ENCODE measurements around the gene UNC5C.

Gene UNC5C

DNA sequence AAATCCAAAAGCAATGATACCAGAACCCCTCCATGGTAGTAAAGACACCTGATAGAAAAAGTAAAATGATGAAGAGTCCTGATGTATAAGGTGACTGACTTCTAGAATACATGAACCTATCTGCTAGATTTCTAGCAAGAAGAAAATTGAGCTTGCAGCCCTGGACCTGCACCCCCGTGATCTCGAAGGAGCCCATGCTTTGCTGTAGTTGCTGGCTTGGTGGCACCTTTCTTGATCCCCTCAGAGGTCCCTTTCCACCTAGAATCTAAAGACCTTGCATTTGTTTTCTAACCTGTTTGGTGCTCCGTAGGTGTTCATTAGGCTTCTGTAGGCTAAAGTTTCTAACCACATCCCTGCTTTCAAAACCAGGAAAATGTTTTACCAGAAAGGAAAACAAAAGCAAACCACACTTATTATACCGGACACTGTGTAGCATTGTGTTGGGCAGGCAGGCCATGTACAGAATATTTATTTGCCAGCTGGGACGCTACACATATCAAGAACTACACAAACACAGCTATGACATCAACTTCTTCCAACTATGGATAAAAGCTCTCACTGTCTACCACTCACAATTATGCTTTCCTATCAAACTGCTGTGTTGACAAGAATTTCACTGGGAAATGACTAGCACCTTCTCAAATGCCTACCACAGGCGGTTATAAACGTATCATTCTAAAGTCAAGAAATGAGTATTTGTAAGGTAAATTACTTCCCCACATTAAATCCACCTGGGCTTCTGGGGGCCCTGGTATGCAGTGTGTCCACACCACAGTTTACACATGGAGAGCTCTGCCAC is 316.2 kb downstream of the UNC5C start:
- peak in 2 of 3 donors; percentile 3 to 14 for DNase-seq
- Histone ChIP-seq H3K36me3 (ENCODE audit: control insufficient read depth in 4 of 4, insufficient read depth in 4 of 4, low read length in 3 of 4) (no peaks in the 10 kb centered on the region), H3K27me3 (replicated peaks in 2 of 5; ENCODE audit: control insufficient read depth in 4 of 5, insufficient read depth in 5 of 5, low read length in 4 of 5) (no peaks in the 10 kb centered on the region), H3K4me3 (ENCODE audit: control insufficient read depth in 1 of 7, extremely low read depth in 1 of 7, insufficient read depth in 4 of 7, low read depth in 2 of 7, low read length in 6 of 7) (no peak overlapping the region), H3K4me1 (ENCODE audit: control extremely low read depth in 1 of 4, control insufficient read depth in 4 of 4, insufficient read depth in 4 of 4, low read length in 3 of 4) (peaks cover 0 to 12% (median 5%) of the 10 kb centered on the region in 4 experiments), H3K9me3 (ENCODE audit: control extremely low read depth in 1 of 5, control insufficient read depth in 4 of 5, insufficient read depth in 2 of 5, low read depth in 1 of 5, low read length in 4 of 5) (no peaks in the 10 kb centered on the region), H3K27ac (ENCODE audit: insufficient read depth in 1 of 2, low read depth in 1 of 2, low read length in 2 of 2, poor library complexity in 1 of 2, severe bottlenecking in 2 of 2) (no peak overlapping the region)
- POLR2A ChIA-PET = no interaction called here
- CTCF ChIA-PET = interaction anchor here (0.9 kb wide), 2 partner anchors 22 to 24 kb away, joined by 3 read pairs; no protein-coding TSS in a partner anchor
- 68% methylated on average over 3 of the region's 7 CpGs for WGBS (ENCODE audit: insufficient coverage)

DNA sequence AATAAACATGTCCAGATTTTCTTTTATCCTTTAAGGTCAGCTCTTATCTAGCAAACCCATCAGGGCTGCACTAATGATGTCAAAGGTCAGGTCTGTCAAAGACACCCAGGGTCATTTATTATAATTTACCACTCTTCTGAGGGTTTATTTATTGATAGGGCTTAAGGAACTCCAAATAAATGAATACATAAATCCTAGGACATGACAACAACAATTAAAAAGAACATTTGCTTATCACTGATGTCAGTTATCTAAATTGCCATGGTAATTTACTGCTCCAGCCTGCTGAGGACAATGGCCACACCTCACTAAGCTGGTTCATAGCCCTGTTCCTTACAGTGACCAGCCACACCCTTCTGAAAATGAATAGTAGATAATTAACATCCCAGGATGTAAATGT is 317.1 kb downstream of the UNC5C start:
- POLR2A ChIA-PET = no interaction called here
- H3K9me3 ChIP-seq (ENCODE audit: control extremely low read depth in 1 of 5, control insufficient read depth in 4 of 5, insufficient read depth in 2 of 5, low read depth in 1 of 5, low read length in 4 of 5) = no peaks in the 10 kb centered on the region
- H3K27ac ChIP-seq (ENCODE audit: insufficient read depth in 1 of 2, low read depth in 1 of 2, low read length in 2 of 2, poor library complexity in 1 of 2, severe bottlenecking in 2 of 2) = no peak overlapping the region
- H3K27me3 ChIP-seq (replicated peaks in 2 of 5; ENCODE audit: control insufficient read depth in 4 of 5, insufficient read depth in 5 of 5, low read length in 4 of 5) = no peaks in the 10 kb centered on the region
- no peaks in the 10 kb centered on the region for H3K36me3 ChIP-seq (ENCODE audit: control insufficient read depth in 4 of 4, insufficient read depth in 4 of 4, low read length in 3 of 4)
- no peak overlapping the region for H3K4me3 ChIP-seq (ENCODE audit: control insufficient read depth in 1 of 7, extremely low read depth in 1 of 7, insufficient read depth in 4 of 7, low read depth in 2 of 7, low read length in 6 of 7)
- peaks cover 0 to 12% (median 5%) of the 10 kb centered on the region in 4 experiments for H3K4me1 ChIP-seq (ENCODE audit: control extremely low read depth in 1 of 4, control insufficient read depth in 4 of 4, insufficient read depth in 4 of 4, low read length in 3 of 4)
- no peak for DNase-seq
- CTCF ChIA-PET = no interaction called here

DNA sequence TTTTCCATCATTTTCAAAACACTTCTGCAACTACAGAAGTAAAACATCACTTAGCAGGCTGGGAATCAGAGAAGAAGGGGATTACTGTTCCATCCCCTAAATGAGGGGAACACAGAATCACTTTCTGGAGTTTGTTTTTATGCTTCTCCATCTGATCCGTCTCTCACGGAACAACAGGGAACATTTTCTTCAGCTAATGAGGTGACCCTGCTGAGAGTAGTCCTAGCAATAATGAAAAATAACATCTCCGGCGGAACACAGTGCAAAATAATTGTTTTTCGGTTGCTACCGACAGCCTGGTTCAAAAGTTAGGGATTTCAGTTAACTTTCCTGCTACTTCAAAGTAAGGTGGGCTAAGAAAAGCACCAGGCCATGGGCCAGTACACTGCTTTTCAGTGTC is 322.9 kb downstream of the UNC5C start:
- CTCF ChIA-PET = no interaction called here
- Histone ChIP-seq H3K4me3 (ENCODE audit: control insufficient read depth in 1 of 7, extremely low read depth in 1 of 7, insufficient read depth in 4 of 7, low read depth in 2 of 7, low read length in 6 of 7) (no peak overlapping the region), H3K9me3 (ENCODE audit: control extremely low read depth in 1 of 5, control insufficient read depth in 4 of 5, insufficient read depth in 2 of 5, low read depth in 1 of 5, low read length in 4 of 5) (no peaks in the 10 kb centered on the region), H3K4me1 (ENCODE audit: control extremely low read depth in 1 of 4, control insufficient read depth in 4 of 4, insufficient read depth in 4 of 4, low read length in 3 of 4) (no peaks in the 10 kb centered on the region), H3K27me3 (replicated peaks in 2 of 5; ENCODE audit: control insufficient read depth in 4 of 5, insufficient read depth in 5 of 5, low read length in 4 of 5) (no peaks in the 10 kb centered on the region), H3K36me3 (ENCODE audit: control insufficient read depth in 4 of 4, insufficient read depth in 4 of 4, low read length in 3 of 4) (no peaks in the 10 kb centered on the region), H3K27ac (ENCODE audit: insufficient read depth in 1 of 2, low read depth in 1 of 2, low read length in 2 of 2, poor library complexity in 1 of 2, severe bottlenecking in 2 of 2) (no peak overlapping the region)
- POLR2A ChIA-PET = no interaction called here
- no peak for DNase-seq
- 97% methylated on average over 6 of the region's 6 CpGs for WGBS (ENCODE audit: insufficient coverage)

DNA sequence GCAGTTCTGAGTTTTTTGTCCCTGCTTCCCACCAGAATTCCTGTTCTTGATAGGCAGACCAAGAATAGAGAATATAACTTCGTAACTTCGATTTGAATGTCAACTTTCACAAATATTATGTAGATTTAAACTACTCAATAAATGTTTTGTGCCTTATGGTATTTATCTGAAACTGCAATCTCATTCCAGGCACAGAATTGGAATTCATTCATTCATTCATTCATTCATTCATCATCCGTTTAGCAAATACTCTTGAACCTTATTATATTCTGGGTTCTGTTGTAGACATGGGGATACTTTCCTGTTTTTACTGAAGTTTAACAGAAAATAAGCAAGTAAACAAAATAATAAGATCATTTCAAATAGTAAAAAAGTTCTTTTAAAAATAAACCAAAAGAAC is 324.4 kb downstream of the UNC5C start:
- Histone ChIP-seq H3K4me1 (ENCODE audit: control extremely low read depth in 1 of 4, control insufficient read depth in 4 of 4, insufficient read depth in 4 of 4, low read length in 3 of 4) (no peaks in the 10 kb centered on the region), H3K27me3 (replicated peaks in 2 of 5; ENCODE audit: control insufficient read depth in 4 of 5, insufficient read depth in 5 of 5, low read length in 4 of 5) (no peaks in the 10 kb centered on the region), H3K9me3 (ENCODE audit: control extremely low read depth in 1 of 5, control insufficient read depth in 4 of 5, insufficient read depth in 2 of 5, low read depth in 1 of 5, low read length in 4 of 5) (no peaks in the 10 kb centered on the region), H3K4me3 (ENCODE audit: control insufficient read depth in 1 of 7, extremely low read depth in 1 of 7, insufficient read depth in 4 of 7, low read depth in 2 of 7, low read length in 6 of 7) (no peak overlapping the region), H3K27ac (ENCODE audit: insufficient read depth in 1 of 2, low read depth in 1 of 2, low read length in 2 of 2, poor library complexity in 1 of 2, severe bottlenecking in 2 of 2) (no peak overlapping the region), H3K36me3 (ENCODE audit: control insufficient read depth in 4 of 4, insufficient read depth in 4 of 4, low read length in 3 of 4) (no peaks in the 10 kb centered on the region)
- CTCF ChIA-PET = interaction anchor here (0.6 kb wide), 1 partner anchor 1671 kb away, joined by 3 read pairs; no protein-coding TSS in a partner anchor
- no peak for DNase-seq
- no CpG with 5 or more reads among the region's 3 CpGs for WGBS (ENCODE audit: insufficient coverage)
- POLR2A ChIA-PET = no interaction called here

DNA sequence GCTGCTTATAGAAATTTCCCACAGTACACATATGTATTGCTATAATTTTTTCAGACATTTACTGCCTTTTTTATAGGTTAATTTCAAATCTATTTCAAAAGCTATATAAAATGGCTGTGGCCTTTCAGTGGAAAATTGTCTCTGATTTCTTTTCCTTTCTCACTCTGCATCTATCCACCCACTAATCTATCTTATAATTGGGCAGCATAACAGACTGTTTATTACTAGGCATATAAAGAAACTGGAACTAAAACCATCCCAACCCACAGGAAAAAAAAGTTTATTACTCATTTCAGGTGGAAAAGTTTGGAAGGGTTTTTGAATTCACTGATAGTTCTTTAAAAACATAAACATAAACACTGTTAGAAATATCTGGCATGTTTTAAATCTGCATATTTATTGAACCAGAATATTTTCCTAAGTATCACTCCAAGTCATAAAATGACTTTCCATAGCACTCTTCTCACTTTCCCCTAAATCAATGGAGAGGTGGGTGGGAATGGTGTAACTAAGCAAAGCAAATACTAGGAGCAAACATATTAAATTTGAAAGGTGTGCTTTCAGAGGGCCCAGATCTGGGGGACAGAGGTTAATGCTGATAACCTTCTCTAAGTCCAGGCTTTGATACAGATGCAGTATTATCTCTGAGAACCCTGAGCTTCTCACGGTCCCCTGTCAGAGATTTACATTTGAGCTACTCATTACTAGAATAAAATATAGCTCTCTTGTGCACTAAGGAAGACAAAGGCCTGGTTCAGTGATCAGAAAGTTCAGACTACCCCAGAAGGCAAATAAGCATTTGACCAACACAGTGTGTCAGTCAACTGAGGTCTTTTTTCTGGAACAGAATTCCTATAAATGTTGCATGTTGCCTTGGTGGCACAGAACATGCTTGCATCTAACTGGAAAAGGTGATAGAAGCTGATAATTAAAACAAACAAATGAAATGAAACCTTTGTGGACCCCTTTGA is 328.3 kb downstream of the UNC5C start:
- no peak overlapping the region for H3K27ac ChIP-seq (ENCODE audit: insufficient read depth in 1 of 2, low read depth in 1 of 2, low read length in 2 of 2, poor library complexity in 1 of 2, severe bottlenecking in 2 of 2)
- no peaks in the 10 kb centered on the region for H3K36me3 ChIP-seq (ENCODE audit: control insufficient read depth in 4 of 4, insufficient read depth in 4 of 4, low read length in 3 of 4)
- H3K4me3 ChIP-seq (ENCODE audit: control insufficient read depth in 1 of 7, extremely low read depth in 1 of 7, insufficient read depth in 4 of 7, low read depth in 2 of 7, low read length in 6 of 7) = no peak overlapping the region
- DNase-seq = no peak
- no peaks in the 10 kb centered on the region for H3K9me3 ChIP-seq (ENCODE audit: control extremely low read depth in 1 of 5, control insufficient read depth in 4 of 5, insufficient read depth in 2 of 5, low read depth in 1 of 5, low read length in 4 of 5)
- no CpG with 5 or more reads among the region's 1 CpG for WGBS (ENCODE audit: insufficient coverage)
- peaks cover 0 to 7% (median 0%) of the 10 kb centered on the region in 4 experiments for H3K4me1 ChIP-seq (ENCODE audit: control extremely low read depth in 1 of 4, control insufficient read depth in 4 of 4, insufficient read depth in 4 of 4, low read length in 3 of 4)
- POLR2A ChIA-PET = no interaction called here
- H3K27me3 ChIP-seq (replicated peaks in 2 of 5; ENCODE audit: control insufficient read depth in 4 of 5, insufficient read depth in 5 of 5, low read length in 4 of 5) = no peaks in the 10 kb centered on the region
- CTCF ChIA-PET = interaction anchor here (1.4 kb wide), 1 partner anchor 35 kb away, joined by 3 read pairs; no protein-coding TSS in a partner anchor

DNA sequence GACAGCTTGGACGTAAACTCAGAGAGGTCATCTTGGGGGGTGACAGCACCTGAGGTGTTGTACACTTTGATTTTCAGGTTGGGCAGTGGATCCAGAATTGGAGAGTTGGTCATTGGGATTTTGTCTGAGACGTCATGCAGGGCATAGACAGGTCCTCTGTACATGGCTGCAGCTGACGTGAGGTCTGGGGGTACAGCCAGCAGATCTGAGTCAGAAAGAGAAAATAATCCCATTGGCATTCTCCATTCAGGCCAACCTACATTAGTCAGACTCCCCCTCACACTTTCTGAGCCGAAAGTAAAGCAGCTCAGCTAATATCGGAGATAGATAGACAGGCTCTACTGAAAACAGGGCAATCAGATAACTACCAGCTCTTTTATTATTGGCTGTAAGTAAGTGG is 329.7 kb downstream of the UNC5C start:
- ChIA-PET POLR2A (no interaction called here), CTCF (interaction anchor here (1.4 kb wide), 1 partner anchor 36 kb away, joined by 3 read pairs; no protein-coding TSS in a partner anchor)
- WGBS (ENCODE audit: insufficient coverage) = 95% methylated on average over 3 of the region's 5 CpGs
- Histone ChIP-seq H3K4me1 (ENCODE audit: control extremely low read depth in 1 of 4, control insufficient read depth in 4 of 4, insufficient read depth in 4 of 4, low read length in 3 of 4) (peaks cover 0 to 7% (median 0%) of the 10 kb centered on the region in 4 experiments), H3K9me3 (ENCODE audit: control extremely low read depth in 1 of 5, control insufficient read depth in 4 of 5, insufficient read depth in 2 of 5, low read depth in 1 of 5, low read length in 4 of 5) (no peaks in the 10 kb centered on the region), H3K4me3 (ENCODE audit: control insufficient read depth in 1 of 7, extremely low read depth in 1 of 7, insufficient read depth in 4 of 7, low read depth in 2 of 7, low read length in 6 of 7) (no peak overlapping the region), H3K27ac (ENCODE audit: insufficient read depth in 1 of 2, low read depth in 1 of 2, low read length in 2 of 2, poor library complexity in 1 of 2, severe bottlenecking in 2 of 2) (no peak overlapping the region), H3K36me3 (ENCODE audit: control insufficient read depth in 4 of 4, insufficient read depth in 4 of 4, low read length in 3 of 4) (no peaks in the 10 kb centered on the region), H3K27me3 (replicated peaks in 2 of 5; ENCODE audit: control insufficient read depth in 4 of 5, insufficient read depth in 5 of 5, low read length in 4 of 5) (no peaks in the 10 kb centered on the region)
- no peak for DNase-seq

DNA sequence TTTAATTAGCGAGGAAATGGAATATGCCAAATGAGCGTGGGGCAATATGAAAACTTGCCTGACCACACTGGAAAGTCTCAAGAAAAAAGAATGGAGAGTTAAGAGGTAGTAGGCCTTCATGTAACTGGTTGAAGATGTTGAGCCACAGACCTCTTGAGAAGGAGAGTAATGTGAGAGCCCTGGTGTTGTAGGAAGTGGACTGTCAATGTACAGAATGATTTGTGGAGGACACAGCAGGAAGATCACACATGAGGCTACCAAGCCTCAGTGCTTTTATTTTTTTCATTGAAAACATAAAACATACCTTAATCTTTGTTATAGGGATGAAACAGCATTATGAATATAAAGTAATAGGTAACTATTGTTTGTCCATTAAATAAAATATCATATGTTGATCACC is 331.6 kb downstream of the UNC5C start:
- no peak for DNase-seq
- POLR2A ChIA-PET = no interaction called here
- no peak overlapping the region for H3K27ac ChIP-seq (ENCODE audit: insufficient read depth in 1 of 2, low read depth in 1 of 2, low read length in 2 of 2, poor library complexity in 1 of 2, severe bottlenecking in 2 of 2)
- 100% methylated on average over 2 of the region's 2 CpGs for WGBS (ENCODE audit: insufficient coverage)
- no peaks in the 10 kb centered on the region for H3K27me3 ChIP-seq (replicated peaks in 2 of 5; ENCODE audit: control insufficient read depth in 4 of 5, insufficient read depth in 5 of 5, low read length in 4 of 5)
- H3K36me3 ChIP-seq (ENCODE audit: control insufficient read depth in 4 of 4, insufficient read depth in 4 of 4, low read length in 3 of 4) = no peaks in the 10 kb centered on the region
- CTCF ChIA-PET = no interaction called here
- H3K9me3 ChIP-seq (ENCODE audit: control extremely low read depth in 1 of 5, control insufficient read depth in 4 of 5, insufficient read depth in 2 of 5, low read depth in 1 of 5, low read length in 4 of 5) = no peaks in the 10 kb centered on the region
- no peak overlapping the region for H3K4me3 ChIP-seq (ENCODE audit: control insufficient read depth in 1 of 7, extremely low read depth in 1 of 7, insufficient read depth in 4 of 7, low read depth in 2 of 7, low read length in 6 of 7)
- H3K4me1 ChIP-seq (ENCODE audit: control extremely low read depth in 1 of 4, control insufficient read depth in 4 of 4, insufficient read depth in 4 of 4, low read length in 3 of 4) = peaks cover 0 to 7% (median 0%) of the 10 kb centered on the region in 4 experiments
